HUES48 (cell line): Measurements from ENCODE around the gene CSF1.
"Not testable (repeated sequence)": the region's sequence is repeated elsewhere in the genome, so short reads cannot be mapped to it uniquely, and the experiment has no call there.

Source experiments
- H3K27ac ChIP-seq: one replicate; pipeline ENCODE4 v1.7.0; 2013; ENCODE audit warnings: low read depth, low read length, inconsistent platforms
- H3K27me3 ChIP-seq: 2 replicates; pipeline ENCODE4 v1.6.1; 2013; ENCODE audit warnings: mild to moderate bottlenecking, low read length; ENCODE audit not compliant: control insufficient read depth, insufficient read depth
- H3K36me3 ChIP-seq: 2 replicates; pipeline ENCODE4 v1.6.1; 2013; ENCODE audit warnings: low read length; ENCODE audit not compliant: control insufficient read depth, insufficient read depth
- H3K4me1 ChIP-seq: 2 replicates; pipeline ENCODE4 v1.6.1; 2013; ENCODE audit warnings: mild to moderate bottlenecking, low read length; ENCODE audit not compliant: control insufficient read depth, insufficient read depth
- H3K4me3 ChIP-seq: 2 replicates; pipeline ENCODE4 v1.5.1; 2013; ENCODE audit warnings: mild to moderate bottlenecking, low read depth, low read length
- H3K9ac ChIP-seq: 2 replicates; pipeline ENCODE4 v1.6.1; 2013; ENCODE audit warnings: mild to moderate bottlenecking, low read depth, low read length, moderate library complexity
- H3K9me3 ChIP-seq: 2 replicates; pipeline ENCODE4 v1.6.1; 2013; ENCODE audit warnings: low read length; ENCODE audit not compliant: control insufficient read depth, insufficient read depth

Gene CSF1

DNA sequence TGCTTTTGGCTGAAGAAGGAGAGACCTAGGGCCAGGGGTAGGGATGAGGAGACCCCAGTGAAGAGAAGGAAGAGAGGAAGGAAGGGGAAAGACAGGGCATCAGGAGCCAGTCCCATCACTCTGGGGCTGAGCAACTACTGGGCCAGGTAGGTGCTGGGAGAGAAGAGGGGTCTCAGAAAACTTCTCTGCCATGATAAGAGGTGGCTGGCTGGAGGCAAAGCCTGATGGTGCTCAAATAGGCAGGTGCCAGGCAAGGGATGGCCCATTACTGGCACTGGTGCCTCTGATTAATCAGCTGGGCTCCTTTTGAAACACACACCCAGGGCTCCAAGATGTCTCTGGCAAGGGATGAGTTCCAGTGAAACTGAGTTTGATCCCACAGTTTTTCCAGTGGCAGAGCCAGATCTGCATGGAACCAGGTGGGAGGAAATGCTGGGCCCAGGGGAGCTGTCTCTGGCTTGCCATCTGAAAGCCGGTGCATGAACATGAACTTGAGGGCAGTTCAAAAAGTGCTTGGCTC, 2.8 kb downstream of the CSF1 start:
- Histone ChIP-seq H3K4me1 (peaks cover 13% of the 10 kb centered on the region), H3K36me3 (0 out of 2 replicates have a peak, but pooled peaks cover 8% of the 10 kb centered on the region), H3K4me3 (no peak overlapping the region), H3K27ac (no peak overlapping the region), H3K9me3 (no peaks in the 10 kb centered on the region), H3K9ac (no peak overlapping the region), H3K27me3 (peaks cover 49% of the 10 kb centered on the region)

DNA sequence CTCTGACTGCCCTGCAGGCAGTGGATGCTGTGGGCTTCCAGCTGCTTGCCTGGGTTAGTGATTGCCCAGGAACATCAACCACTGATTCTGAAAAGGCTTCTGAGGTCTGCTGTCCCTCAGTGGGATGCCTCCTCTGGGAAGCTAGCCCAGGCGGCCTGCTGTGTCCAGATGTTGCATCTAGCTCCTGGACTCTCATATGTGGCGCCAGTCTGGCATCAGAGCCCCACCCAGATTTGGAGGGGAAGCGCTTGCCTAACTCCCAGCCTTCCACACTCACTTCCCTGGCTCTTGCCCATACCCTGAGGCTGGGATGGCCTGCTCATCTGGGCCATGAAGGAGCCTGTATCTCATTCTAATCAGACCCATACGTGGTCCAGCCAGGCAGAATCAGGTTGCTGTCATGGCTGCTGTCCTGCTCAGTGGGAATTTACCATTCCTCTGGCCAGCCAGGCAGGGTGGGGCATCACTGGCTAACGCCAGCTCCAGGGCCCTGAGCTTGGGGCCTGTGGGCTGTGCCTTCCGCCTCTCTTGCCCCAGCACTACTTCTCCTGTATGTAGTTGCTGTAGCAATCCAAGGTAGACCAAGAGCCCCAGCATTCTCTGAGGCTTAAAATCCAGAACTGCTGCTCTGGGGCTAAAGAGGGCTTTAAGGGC, 4.1 kb downstream of the CSF1 start:
- Histone ChIP-seq H3K27ac (no peak overlapping the region), H3K9ac (no peak overlapping the region), H3K27me3 (peaks cover 36% of the 10 kb centered on the region), H3K4me3 (no peak overlapping the region), H3K4me1 (peaks cover 13% of the 10 kb centered on the region), H3K36me3 (0 out of 2 replicates have a peak, but pooled peaks cover 8% of the 10 kb centered on the region), H3K9me3 (no peaks in the 10 kb centered on the region)

DNA sequence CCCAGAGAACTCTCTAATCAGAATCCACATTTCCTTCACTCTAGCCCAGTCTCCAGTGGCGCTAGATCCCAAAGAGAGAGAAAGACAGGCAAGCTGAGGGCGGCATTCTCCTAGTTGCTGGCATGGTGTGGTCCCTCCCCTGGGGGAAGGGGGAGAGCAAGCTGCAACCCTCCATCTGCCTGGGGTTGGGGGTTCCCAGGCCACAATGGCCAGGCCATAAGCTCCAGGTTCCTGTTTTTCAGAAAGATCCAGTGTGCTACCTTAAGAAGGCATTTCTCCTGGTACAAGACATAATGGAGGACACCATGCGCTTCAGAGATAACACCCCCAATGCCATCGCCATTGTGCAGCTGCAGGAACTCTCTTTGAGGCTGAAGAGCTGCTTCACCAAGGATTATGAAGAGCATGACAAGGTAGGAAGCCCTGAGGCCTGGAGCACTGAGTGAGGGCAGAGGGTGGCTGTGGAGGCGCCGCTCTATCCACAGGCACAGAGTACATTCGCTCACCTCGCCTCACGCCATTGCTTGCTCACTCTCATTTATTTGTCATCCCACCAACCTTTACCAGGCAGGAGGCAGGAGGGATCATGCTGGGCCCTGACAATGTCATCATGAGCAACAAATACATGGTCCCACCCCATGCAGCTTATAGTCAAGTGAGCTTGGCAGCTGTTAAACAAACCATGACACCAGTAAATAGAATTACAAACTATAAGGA, 6.6 kb downstream of the CSF1 start:
- Histone ChIP-seq H3K9me3 (no peaks in the 10 kb centered on the region), H3K9ac (no peak overlapping the region), H3K27me3 (peaks cover 13% of the 10 kb centered on the region), H3K27ac (no peak overlapping the region), H3K36me3 (0 out of 2 replicates have a peak, but pooled peaks cover 8% of the 10 kb centered on the region), H3K4me1 (peaks cover 2% of the 10 kb centered on the region; the same call in 1 of the 2 replicates), H3K4me3 (no peak overlapping the region)

DNA sequence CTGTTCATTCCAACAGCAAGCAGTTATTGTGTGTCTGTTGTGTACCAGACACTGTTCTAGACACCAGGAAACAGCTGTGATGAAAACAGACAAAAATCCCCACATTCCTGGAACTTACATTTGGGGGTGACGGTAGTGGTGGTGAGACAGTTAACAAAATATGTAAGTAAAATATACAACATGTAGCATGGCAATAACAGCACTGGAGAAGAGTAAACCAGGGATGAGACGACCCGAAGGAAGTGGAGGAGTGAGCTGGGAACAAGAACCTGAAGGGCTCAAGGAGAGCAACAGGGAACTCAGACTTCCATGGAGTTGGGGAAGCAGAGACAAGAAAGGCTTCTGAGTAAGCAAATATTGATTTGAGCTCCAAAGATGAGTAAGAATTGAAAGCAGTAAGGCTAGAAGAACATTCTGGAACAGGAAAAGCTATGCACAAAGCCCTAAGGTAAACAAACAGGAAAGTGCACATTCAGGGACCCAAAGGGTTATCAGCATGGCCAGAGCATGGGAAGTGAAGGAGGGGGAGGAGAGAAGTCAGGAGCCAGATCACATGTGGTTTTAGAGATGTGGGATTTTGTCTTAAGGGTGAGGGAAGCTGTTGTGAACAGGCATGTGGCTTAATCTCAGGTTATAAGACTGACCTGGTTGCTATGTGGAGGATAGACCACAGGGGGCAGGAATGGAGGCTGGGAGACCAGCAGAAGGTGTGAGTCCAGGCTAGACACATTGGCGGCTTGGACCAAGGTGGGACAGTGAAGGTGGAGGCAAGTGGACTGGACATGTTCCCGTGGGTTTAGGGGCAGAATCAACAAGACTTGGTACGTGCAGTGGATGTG, 7.3 kb downstream of the CSF1 start:
- Histone ChIP-seq H3K9me3 (no peaks in the 10 kb centered on the region), H3K36me3 (0 out of 2 replicates have a peak, but pooled peaks cover 8% of the 10 kb centered on the region), H3K9ac (no peak overlapping the region), H3K27me3 (peaks cover 7% of the 10 kb centered on the region; the same call in 1 of the 2 replicates), H3K4me3 (no peak overlapping the region), H3K4me1 (no peaks in the 10 kb centered on the region), H3K27ac (no peak overlapping the region)

DNA sequence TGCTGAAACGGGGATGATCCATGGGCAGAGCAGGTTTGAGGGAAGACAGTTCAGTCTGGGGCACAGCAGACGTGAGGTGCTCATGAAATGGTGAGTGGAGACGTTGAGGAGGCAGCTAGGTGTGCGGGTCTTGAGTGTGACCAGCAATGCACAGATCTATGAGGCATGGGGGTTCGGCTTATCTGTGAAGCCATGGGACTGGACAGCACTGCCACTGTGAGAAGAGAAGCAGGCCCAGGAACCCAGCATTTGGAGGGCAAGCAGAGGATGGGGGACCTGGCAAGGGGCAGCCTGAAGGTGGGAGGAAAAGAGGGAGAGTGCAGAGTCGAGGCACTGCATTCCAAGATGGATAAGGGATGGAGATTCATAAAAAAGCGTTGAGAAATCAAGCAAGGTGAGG, 8.0 kb downstream of the CSF1 start:
- Histone ChIP-seq H3K9ac (no peak overlapping the region), H3K36me3 (0 out of 2 replicates have a peak, but pooled peaks cover 8% of the 10 kb centered on the region), H3K4me1 (no peaks in the 10 kb centered on the region), H3K27me3 (peaks cover 1% of the 10 kb centered on the region; the same call in 1 of the 2 replicates), H3K27ac (no peak overlapping the region), H3K9me3 (no peaks in the 10 kb centered on the region), H3K4me3 (no peak overlapping the region)

DNA sequence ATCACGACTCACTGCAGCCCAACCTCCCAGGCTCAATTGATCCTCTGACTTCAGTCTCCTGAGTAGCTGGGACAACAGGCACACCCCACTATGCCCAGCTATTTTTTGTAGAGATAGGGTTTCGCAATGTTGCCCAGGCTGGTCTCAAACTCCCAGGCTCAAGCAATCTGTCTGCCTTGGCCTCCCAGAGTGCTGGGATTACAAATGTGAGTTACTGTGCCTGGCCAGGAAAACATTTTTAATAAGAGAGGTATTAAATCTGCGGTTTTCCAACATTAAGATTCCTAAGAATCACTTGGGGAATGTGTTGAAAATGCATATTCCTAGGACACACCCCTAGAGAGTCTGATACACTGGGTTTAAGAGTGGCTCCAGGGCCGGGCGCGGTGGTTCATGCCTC, 8.7 kb downstream of the CSF1 start:
- H3K27me3 ChIP-seq = no peaks in the 10 kb centered on the region
- H3K4me3 ChIP-seq = no peak overlapping the region
- H3K36me3 ChIP-seq = 0 out of 2 replicates have a peak, but pooled peaks cover 8% of the 10 kb centered on the region
- no peak overlapping the region for H3K27ac ChIP-seq
- no peaks in the 10 kb centered on the region for H3K4me1 ChIP-seq
- no peaks in the 10 kb centered on the region for H3K9me3 ChIP-seq
- no peak overlapping the region for H3K9ac ChIP-seq

DNA sequence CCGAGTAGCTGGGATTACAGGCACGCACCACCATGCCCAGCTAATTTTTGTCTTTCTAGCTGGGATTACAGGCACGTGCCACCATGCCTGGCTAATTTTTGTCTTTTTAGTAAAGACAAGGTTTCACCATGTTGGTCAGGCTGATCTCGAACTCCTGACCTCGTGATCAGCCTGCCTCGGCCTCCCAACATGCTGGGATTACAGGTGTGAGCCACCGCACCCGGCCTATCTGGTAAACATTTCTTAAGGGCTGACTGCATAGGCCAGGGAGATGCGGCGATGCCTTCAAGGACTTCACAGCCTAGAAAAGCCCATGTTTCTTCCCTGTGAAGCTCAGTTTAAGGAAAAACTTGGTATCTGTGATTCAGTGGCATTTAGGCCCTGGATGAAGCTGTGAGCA, 9.7 kb downstream of the CSF1 start:
- not testable (repeated sequence) for H3K36me3 ChIP-seq, H3K9me3 ChIP-seq, H3K9ac ChIP-seq, H3K27me3 ChIP-seq, H3K27ac ChIP-seq, H3K4me1 ChIP-seq, H3K4me3 ChIP-seq

DNA sequence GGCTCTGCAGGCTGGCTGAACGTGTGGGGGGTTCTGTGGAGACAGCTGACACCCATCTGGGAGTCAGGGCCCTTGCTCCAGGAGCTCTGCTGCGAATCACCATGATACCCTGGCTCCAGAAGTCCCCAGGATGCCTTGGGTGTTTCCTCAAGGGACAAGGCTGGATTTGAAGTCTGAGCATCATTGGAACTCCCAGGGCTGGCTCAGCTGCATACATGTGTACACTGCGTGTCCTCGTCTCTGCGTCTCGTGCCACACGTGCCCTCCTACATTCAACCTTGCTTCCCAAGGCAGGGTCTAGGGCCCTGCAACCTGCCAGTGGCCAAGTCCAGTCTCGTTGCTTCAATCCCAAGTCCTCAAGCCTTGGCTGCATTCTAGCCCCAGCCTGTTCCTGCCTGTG, 11.7 kb downstream of the CSF1 start:
- Histone ChIP-seq H3K4me1 (no peaks in the 10 kb centered on the region), H3K4me3 (no peak overlapping the region), H3K27ac (no peak overlapping the region), H3K36me3 (0 out of 2 replicates have a peak, but pooled peaks cover 8% of the 10 kb centered on the region), H3K27me3 (no peaks in the 10 kb centered on the region), H3K9ac (no peak overlapping the region), H3K9me3 (no peaks in the 10 kb centered on the region)

DNA sequence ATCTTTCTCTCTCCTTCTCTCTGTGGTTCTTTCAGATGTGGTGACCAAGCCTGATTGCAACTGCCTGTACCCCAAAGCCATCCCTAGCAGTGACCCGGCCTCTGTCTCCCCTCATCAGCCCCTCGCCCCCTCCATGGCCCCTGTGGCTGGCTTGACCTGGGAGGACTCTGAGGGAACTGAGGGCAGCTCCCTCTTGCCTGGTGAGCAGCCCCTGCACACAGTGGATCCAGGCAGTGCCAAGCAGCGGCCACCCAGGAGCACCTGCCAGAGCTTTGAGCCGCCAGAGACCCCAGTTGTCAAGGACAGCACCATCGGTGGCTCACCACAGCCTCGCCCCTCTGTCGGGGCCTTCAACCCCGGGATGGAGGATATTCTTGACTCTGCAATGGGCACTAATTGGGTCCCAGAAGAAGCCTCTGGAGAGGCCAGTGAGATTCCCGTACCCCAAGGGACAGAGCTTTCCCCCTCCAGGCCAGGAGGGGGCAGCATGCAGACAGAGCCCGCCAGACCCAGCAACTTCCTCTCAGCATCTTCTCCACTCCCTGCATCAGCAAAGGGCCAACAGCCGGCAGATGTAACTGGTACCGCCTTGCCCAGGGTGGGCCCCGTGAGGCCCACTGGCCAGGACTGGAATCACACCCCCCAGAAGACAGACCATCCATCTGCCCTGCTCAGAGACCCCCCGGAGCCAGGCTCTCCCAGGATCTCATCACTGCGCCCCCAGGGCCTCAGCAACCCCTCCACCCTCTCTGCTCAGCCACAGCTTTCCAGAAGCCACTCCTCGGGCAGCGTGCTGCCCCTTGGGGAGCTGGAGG, 12.7 kb downstream of the CSF1 start:
- Histone ChIP-seq H3K27me3 (no peaks in the 10 kb centered on the region), H3K9ac (no peak overlapping the region), H3K27ac (no peak overlapping the region), H3K4me1 (no peaks in the 10 kb centered on the region), H3K9me3 (no peaks in the 10 kb centered on the region), H3K4me3 (no peak overlapping the region), H3K36me3 (no peaks in the 10 kb centered on the region)

DNA sequence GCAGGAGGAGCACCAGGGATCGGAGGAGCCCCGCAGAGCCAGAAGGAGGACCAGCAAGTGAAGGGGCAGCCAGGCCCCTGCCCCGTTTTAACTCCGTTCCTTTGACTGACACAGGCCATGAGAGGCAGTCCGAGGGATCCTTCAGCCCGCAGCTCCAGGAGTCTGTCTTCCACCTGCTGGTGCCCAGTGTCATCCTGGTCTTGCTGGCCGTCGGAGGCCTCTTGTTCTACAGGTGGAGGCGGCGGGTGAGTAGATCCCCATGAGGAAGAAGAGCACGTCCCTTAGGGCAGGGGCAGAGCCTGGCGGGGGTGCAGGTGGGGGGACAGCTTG, 13.3 kb downstream of the CSF1 start:
- Histone ChIP-seq H3K4me3 (no peak overlapping the region), H3K27me3 (no peaks in the 10 kb centered on the region), H3K9ac (no peak overlapping the region), H3K36me3 (no peaks in the 10 kb centered on the region), H3K27ac (no peak overlapping the region), H3K4me1 (no peaks in the 10 kb centered on the region), H3K9me3 (no peaks in the 10 kb centered on the region)
